Adrenal gland (tissue), 5 donors: Measurements from ENCODE around the gene NAPB.

Source experiments
- POLR2A ChIP-seq, 2 donors: fragments of 450-650 bp; IDR thresholded peaks; one replicate each; pipeline ENCODE4 v1.6.1; 2017; ENCODE audit warnings: antibody characterized with exemption in 2 of 2, mild to moderate bottlenecking in 2 of 2, moderate library complexity in 1 of 2
- TF ChIP-seq, protein P1 (sequence below), 6 experiments: fragments of 450-650 bp in 4 of 6; fragments of 200-600 bp in 2 of 6; sonication (generic) in 1 of 6; IDR thresholded peaks; 1 replicate in 5 of 6; 2 replicates in 1 of 6; pipeline versions ENCODE4 v1.5.1 to v1.8.0; 2016 to 2021; ENCODE audit warnings: antibody characterized with exemption in 6 of 6, mild to moderate bottlenecking in 2 of 6, moderate library complexity in 1 of 6
- donor health status: DM: no; HTN: no; CAD: no.

GRCh38 chr20:23445596-23446217 is 24.4 kb upstream of the NAPB start:
- no peak for TF ChIP-seq POLR2A (IDR thresholded peaks at IDR 0.05)
- TF ChIP-seq, protein P1, sequence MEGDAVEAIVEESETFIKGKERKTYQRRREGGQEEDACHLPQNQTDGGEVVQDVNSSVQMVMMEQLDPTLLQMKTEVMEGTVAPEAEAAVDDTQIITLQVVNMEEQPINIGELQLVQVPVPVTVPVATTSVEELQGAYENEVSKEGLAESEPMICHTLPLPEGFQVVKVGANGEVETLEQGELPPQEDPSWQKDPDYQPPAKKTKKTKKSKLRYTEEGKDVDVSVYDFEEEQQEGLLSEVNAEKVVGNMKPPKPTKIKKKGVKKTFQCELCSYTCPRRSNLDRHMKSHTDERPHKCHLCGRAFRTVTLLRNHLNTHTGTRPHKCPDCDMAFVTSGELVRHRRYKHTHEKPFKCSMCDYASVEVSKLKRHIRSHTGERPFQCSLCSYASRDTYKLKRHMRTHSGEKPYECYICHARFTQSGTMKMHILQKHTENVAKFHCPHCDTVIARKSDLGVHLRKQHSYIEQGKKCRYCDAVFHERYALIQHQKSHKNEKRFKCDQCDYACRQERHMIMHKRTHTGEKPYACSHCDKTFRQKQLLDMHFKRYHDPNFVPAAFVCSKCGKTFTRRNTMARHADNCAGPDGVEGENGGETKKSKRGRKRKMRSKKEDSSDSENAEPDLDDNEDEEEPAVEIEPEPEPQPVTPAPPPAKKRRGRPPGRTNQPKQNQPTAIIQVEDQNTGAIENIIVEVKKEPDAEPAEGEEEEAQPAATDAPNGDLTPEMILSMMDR (IDR thresholded peaks at IDR 0.05), result no peak
